Measurements from ENCODE around the gene SRBD1.

- no peak for TF ChIP-seq EZH2phosphoT487 (IDR thresholded peaks at IDR 0.05; ENCODE audit: insufficient read depth, low read depth)
- TF ChIP-seq EZH2 (IDR thresholded peaks at IDR 0.05; ENCODE audit: insufficient read depth, poor library complexity, severe bottlenecking), result no peak
Measured at GRCh38 chr2:45422921-45423320, 188.1 kb downstream of the SRBD1 start.
